HepG2 (cell line): ENCODE data around the gene WDR18. TPM values are rescaled to one million over a fixed set of nuclear protein-coding genes. Genes with fewer than 3 reads are reported as not detected.

ENCODE experiments used
- CAMTA2 ChIP-seq: sonication (generic); formaldehyde crosslinking; IDR thresholded peaks from 2 replicates; pipeline ENCODE4 v1.4.0; 2020; ENCODE audit warnings: mild to moderate bottlenecking, missing genetic modification reagents, borderline replicate concordance
- FOXA1 ChIP-seq, 2 experiments: fragments of 450-650 bp in 1 of 2; sonication (generic) in 1 of 2; formaldehyde crosslinking in 1 of 2; IDR thresholded peaks; 2 replicates each; pipeline versions ENCODE4 v1.4.0 to v1.6.1; 2016 to 2020; ENCODE audit warnings: missing genetic modification reagents in 1 of 2
- HNRNPLL ChIP-seq: fragments of 200-400 bp; formaldehyde crosslinking; IDR thresholded peaks from 2 replicates; pipeline ENCODE4 v1.6.1; 2017; ENCODE audit warnings: mild to moderate bottlenecking, low read depth, low read length; ENCODE audit not compliant: poor library complexity, severe bottlenecking
- KDM4B ChIP-seq: sonication (generic); formaldehyde crosslinking; IDR thresholded peaks from 2 replicates; pipeline ENCODE4 v1.4.0; 2020; ENCODE audit warnings: missing genetic modification reagents
- KLF15 ChIP-seq: sonication (generic); formaldehyde crosslinking; IDR thresholded peaks from 2 replicates; pipeline ENCODE4 v1.8.1; 2023; ENCODE audit warnings: borderline replicate concordance, mild to moderate bottlenecking, inconsistent platforms, missing genetic modification reagents, mixed read lengths
- MAF1 ChIP-seq: sonication (generic); formaldehyde crosslinking; IDR thresholded peaks from 2 replicates; pipeline ENCODE4 v1.5.0; 2020; ENCODE audit warnings: missing genetic modification reagents, borderline replicate concordance
- NFKBIZ ChIP-seq: IDR thresholded peaks from 2 replicates; pipeline ENCODE4 v1.6.1; 2018; ENCODE audit warnings: missing genetic modification reagents, missing compliant biosample characterization
- PHF21A ChIP-seq: sonication (generic); formaldehyde crosslinking; IDR thresholded peaks from 2 replicates; pipeline ENCODE4 v1.5.0; 2020; ENCODE audit warnings: mild to moderate bottlenecking, missing genetic modification reagents
- SNAPC4 ChIP-seq: sonication (generic); formaldehyde crosslinking; IDR thresholded peaks from 2 replicates; pipeline ENCODE4 v1.4.0; 2020; ENCODE audit warnings: mild to moderate bottlenecking, missing genetic modification reagents
- ZNF430 ChIP-seq: sonication (generic); formaldehyde crosslinking; IDR thresholded peaks from 2 replicates; pipeline ENCODE4 v1.9.0; 2021; ENCODE audit warnings: mild to moderate bottlenecking, missing genetic modification reagents
- ZNF550 ChIP-seq: sonication (generic); formaldehyde crosslinking; IDR thresholded peaks from 2 replicates; pipeline ENCODE4 v1.4.0; 2020; ENCODE audit warnings: mild to moderate bottlenecking, missing genetic modification reagents, borderline replicate concordance
- ZNF790 ChIP-seq: sonication (generic); formaldehyde crosslinking; IDR thresholded peaks from 2 replicates; pipeline ENCODE4 v1.8.0; 2022; ENCODE audit warnings: missing genetic modification reagents, mild to moderate bottlenecking, borderline replicate concordance
- polyA plus RNA-seq, 8 experiments: library from polyadenylated mRNA; depleted of rRNA in 3 of 8; stranded (reverse) in 7 of 8; unstranded in 1 of 8; fragments of >200 nt; fragmentation: Illumina TruSeq in 4 of 8; extraction: Trizol in 4 of 8; gene quantifications; 2 replicates each; pipeline versions ENCODE4 v1.2.1 to v1.2.3, GENCODE V29; 2011 to 2016; ENCODE audit warnings: low read depth in 4 of 8, missing spikeins in 1 of 8, mixed read lengths in 1 of 8; ENCODE audit not compliant: insufficient read depth in 1 of 8
- total RNA-seq, 5 experiments: library from RNA; depleted of rRNA; stranded (reverse); fragments of >200 nt; fragmentation: Illumina TruSeq; extraction: Trizol; gene quantifications; 2 replicates each; pipeline ENCODE4 v1.2.3, GENCODE V29; 2016; ENCODE audit warnings: low read depth in 1 of 5
- TF ChIP-seq, protein P1 (sequence below): sonication (generic); formaldehyde crosslinking; IDR thresholded peaks from 2 replicates; pipeline ENCODE4 v1.4.0; 2020; ENCODE audit warnings: missing genetic modification reagents, borderline replicate concordance
- TF ChIP-seq, protein P2 (sequence below): sonication (generic); formaldehyde crosslinking; IDR thresholded peaks from 2 replicates; pipeline ENCODE4 v1.4.0; 2020; ENCODE audit warnings: missing genetic modification reagents
- TF ChIP-seq, protein P3 (sequence below): sonication (generic); formaldehyde crosslinking; IDR thresholded peaks from 2 replicates; pipeline ENCODE4 v1.4.0; 2020; ENCODE audit warnings: missing genetic modification reagents
- TF ChIP-seq, protein P4 (sequence below): sonication (generic); formaldehyde crosslinking; IDR thresholded peaks from 2 replicates; pipeline ENCODE4 v1.5.0; 2020; ENCODE audit warnings: mild to moderate bottlenecking, missing genetic modification reagents
- TF ChIP-seq, protein P5 (sequence below): IDR thresholded peaks from 2 replicates; pipeline ENCODE4 v1.6.1; 2012; ENCODE audit warnings: inconsistent platforms
- TF ChIP-seq, protein P6 (sequence below): sonication (generic); formaldehyde crosslinking; IDR thresholded peaks from 2 replicates; pipeline ENCODE4 v1.4.0; 2020; ENCODE audit warnings: missing genetic modification reagents

WDR18 gene
- total and polyA plus RNA-seq, 2 of the 13 experiments (the other 11 are each of a cell fraction or from before 2014, with no cell fraction given) = 36.4 to 47.6 TPM

- TF ChIP-seq KLF15 (no peak), HNRNPLL (no peak), ZNF430 (CRISPR knock-in tag) (no peak), MAF1 (no peak), CAMTA2 (no peak), SNAPC4 (no peak), ZNF790 (CRISPR knock-in tag) (no peak), KDM4B (no peak), ZNF550 (CRISPR knock-in tag) (no peak), PHF21A (CRISPR knock-in tag) (no peak; the same call in 1 of the 2 replicates), NFKBIZ (CRISPR knock-in tag) (no peak), FOXA1 (IDR thresholded peaks at IDR 0.05) (no peak), FOXA1 (CRISPR knock-in tag; IDR thresholded peaks at IDR 0.05) (no peak)
- TF ChIP-seq, protein P1, sequence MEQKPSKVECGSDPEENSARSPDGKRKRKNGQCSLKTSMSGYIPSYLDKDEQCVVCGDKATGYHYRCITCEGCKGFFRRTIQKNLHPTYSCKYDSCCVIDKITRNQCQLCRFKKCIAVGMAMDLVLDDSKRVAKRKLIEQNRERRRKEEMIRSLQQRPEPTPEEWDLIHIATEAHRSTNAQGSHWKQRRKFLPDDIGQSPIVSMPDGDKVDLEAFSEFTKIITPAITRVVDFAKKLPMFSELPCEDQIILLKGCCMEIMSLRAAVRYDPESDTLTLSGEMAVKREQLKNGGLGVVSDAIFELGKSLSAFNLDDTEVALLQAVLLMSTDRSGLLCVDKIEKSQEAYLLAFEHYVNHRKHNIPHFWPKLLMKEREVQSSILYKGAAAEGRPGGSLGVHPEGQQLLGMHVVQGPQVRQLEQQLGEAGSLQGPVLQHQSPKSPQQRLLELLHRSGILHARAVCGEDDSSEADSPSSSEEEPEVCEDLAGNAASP (CRISPR knock-in tag) = no peak
- TF ChIP-seq, protein P2, sequence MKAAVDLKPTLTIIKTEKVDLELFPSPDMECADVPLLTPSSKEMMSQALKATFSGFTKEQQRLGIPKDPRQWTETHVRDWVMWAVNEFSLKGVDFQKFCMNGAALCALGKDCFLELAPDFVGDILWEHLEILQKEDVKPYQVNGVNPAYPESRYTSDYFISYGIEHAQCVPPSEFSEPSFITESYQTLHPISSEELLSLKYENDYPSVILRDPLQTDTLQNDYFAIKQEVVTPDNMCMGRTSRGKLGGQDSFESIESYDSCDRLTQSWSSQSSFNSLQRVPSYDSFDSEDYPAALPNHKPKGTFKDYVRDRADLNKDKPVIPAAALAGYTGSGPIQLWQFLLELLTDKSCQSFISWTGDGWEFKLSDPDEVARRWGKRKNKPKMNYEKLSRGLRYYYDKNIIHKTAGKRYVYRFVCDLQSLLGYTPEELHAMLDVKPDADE (CRISPR knock-in tag) = no peak
- TF ChIP-seq, protein P3, sequence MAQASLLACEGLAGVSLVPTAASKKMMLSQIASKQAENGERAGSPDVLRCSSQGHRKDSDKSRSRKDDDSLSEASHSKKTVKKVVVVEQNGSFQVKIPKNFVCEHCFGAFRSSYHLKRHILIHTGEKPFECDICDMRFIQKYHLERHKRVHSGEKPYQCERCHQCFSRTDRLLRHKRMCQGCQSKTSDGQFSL (CRISPR knock-in tag) = no peak
- TF ChIP-seq, protein P4, sequence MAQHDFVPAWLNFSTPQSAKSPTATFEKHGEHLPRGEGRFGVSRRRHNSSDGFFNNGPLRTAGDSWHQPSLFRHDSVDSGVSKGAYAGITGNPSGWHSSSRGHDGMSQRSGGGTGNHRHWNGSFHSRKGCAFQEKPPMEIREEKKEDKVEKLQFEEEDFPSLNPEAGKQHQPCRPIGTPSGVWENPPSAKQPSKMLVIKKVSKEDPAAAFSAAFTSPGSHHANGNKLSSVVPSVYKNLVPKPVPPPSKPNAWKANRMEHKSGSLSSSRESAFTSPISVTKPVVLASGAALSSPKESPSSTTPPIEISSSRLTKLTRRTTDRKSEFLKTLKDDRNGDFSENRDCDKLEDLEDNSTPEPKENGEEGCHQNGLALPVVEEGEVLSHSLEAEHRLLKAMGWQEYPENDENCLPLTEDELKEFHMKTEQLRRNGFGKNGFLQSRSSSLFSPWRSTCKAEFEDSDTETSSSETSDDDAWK = no peak
- TF ChIP-seq, protein P5, sequence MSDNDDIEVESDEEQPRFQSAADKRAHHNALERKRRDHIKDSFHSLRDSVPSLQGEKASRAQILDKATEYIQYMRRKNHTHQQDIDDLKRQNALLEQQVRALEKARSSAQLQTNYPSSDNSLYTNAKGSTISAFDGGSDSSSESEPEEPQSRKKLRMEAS = peak; percentile 89
- TF ChIP-seq, protein P6, sequence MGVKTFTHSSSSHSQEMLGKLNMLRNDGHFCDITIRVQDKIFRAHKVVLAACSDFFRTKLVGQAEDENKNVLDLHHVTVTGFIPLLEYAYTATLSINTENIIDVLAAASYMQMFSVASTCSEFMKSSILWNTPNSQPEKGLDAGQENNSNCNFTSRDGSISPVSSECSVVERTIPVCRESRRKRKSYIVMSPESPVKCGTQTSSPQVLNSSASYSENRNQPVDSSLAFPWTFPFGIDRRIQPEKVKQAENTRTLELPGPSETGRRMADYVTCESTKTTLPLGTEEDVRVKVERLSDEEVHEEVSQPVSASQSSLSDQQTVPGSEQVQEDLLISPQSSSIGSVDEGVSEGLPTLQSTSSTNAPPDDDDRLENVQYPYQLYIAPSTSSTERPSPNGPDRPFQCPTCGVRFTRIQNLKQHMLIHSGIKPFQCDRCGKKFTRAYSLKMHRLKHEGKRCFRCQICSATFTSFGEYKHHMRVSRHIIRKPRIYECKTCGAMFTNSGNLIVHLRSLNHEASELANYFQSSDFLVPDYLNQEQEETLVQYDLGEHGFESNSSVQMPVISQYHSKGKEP = no peak
Observed at GRCh38 chr19:982567-983170, 1.5 kb upstream of the WDR18 start (continued).
